Activated T-cell treated with anti-CD3 and anti-CD28 coated beads, Interleukin-2, amount 50 U/mL, for 72 hours (primary cell): ENCODE data around the gene PAEP. TPM values are rescaled to one million over a fixed set of nuclear protein-coding genes. Genes with fewer than 3 reads are reported as not detected.

ENCODE experiments used
- ATAC-seq, 2 donors: fragments of 150-1000 bp; cut with Tn5 transposase; replicated peaks in 1 of 2; 2 replicates each; pipeline ENCODE4 v1.10.0; 2021; ENCODE audit warnings: moderate library complexity in 2 of 2, mild to moderate bottlenecking in 1 of 2
- DNase-seq, 2 donors: peaks; one replicate each; pipeline ENCODE4 v3.0.0; 2021 to 2022; ENCODE audit warnings: mixed read lengths in 1 of 2
- H3K27ac Mint-ChIP-seq: one replicate; pipeline ENCODE4 v1.8.0; 2022; ENCODE audit warnings: mild to moderate bottlenecking, moderate library complexity, mixed read lengths
- H3K27me3 Mint-ChIP-seq: one replicate; pipeline ENCODE4 v1.8.0; 2022; ENCODE audit warnings: low read depth, mixed read lengths
- H3K36me3 Mint-ChIP-seq, 2 donors: one replicate each; pipeline ENCODE4 v1.8.0; 2022; ENCODE audit warnings: mixed read lengths in 2 of 2, mild to moderate bottlenecking in 1 of 2; ENCODE audit not compliant: insufficient read depth in 2 of 2
- H3K4me1 Mint-ChIP-seq: one replicate; pipeline ENCODE4 v1.8.0; 2022; ENCODE audit warnings: low read depth, mixed read lengths
- H3K4me3 Mint-ChIP-seq, 2 donors: one replicate each; pipeline ENCODE4 v1.8.0; 2022; ENCODE audit warnings: mild to moderate bottlenecking in 2 of 2, mixed read lengths in 2 of 2, moderate library complexity in 2 of 2
- H3K9me3 Mint-ChIP-seq, 2 donors: one replicate each; pipeline ENCODE4 v1.8.0; 2022; ENCODE audit warnings: mixed read lengths in 2 of 2
- total RNA-seq, 2 donors: library from RNA; stranded (reverse); gene quantifications; one replicate each; pipeline ENCODE4 v1.2.3, GENCODE V29; 2022

PAEP gene
- total RNA-seq, 2 donors from 2014 or later, result not detected

GRCh38 chr9:135565141-135565628 is 3.6 kb downstream of the PAEP start:
- Mint-ChIP-seq H3K27me3 (peaks cover 7% of the 10 kb centered on the region), H3K27ac (no peak overlapping the region), H3K4me3 (no peak overlapping the region), H3K9me3 (peaks cover 3 to 5% of the 10 kb centered on the region in 2 donors), H3K4me1 (no peaks in the 10 kb centered on the region), H3K36me3 (peaks cover 0 to 2% of the 10 kb centered on the region in 2 donors)
- no peak for ATAC-seq
- DNase-seq, result no peak

- ATAC-seq (no peak), DNase-seq (no peak)
- no peak overlapping the region for H3K4me3 Mint-ChIP-seq
- H3K27ac Mint-ChIP-seq, result no peak overlapping the region
- peaks cover 3 to 5% of the 10 kb centered on the region in 2 donors for H3K9me3 Mint-ChIP-seq
- H3K27me3 Mint-ChIP-seq, result peaks cover 7% of the 10 kb centered on the region
- H3K4me1 Mint-ChIP-seq, result no peaks in the 10 kb centered on the region
- peaks cover 0 to 2% of the 10 kb centered on the region in 2 donors for H3K36me3 Mint-ChIP-seq
These were observed 4.1 kb downstream of the PAEP start for GRCh38 chr9:135565636-135566035.

- no peak overlapping the region for H3K27ac Mint-ChIP-seq
- peaks cover 0 to 2% of the 10 kb centered on the region in 2 donors for H3K36me3 Mint-ChIP-seq
- DNase-seq (no peak), ATAC-seq (no peak)
- peaks cover 7% of the 10 kb centered on the region for H3K27me3 Mint-ChIP-seq
- no peak overlapping the region for H3K4me3 Mint-ChIP-seq
- H3K4me1 Mint-ChIP-seq, result no peaks in the 10 kb centered on the region
- H3K9me3 Mint-ChIP-seq, result peaks cover 3 to 5% of the 10 kb centered on the region in 2 donors
These were observed 5.0 kb downstream of the PAEP start for GRCh38 chr9:135566552-135566951.

- ATAC-seq, result no peak
These were observed 5.8 kb downstream of the PAEP start for GRCh38 chr9:135567311-135567710.

GRCh38 chr9:135568026-135568425 is 6.5 kb downstream of the PAEP start:
- H3K4me3 Mint-ChIP-seq, result no peak overlapping the region
- no peak for ATAC-seq
- peaks cover 0 to 2% of the 10 kb centered on the region in 2 donors for H3K36me3 Mint-ChIP-seq
- H3K4me1 Mint-ChIP-seq, result no peaks in the 10 kb centered on the region
- H3K27me3 Mint-ChIP-seq, result peaks cover 7% of the 10 kb centered on the region
- H3K27ac Mint-ChIP-seq, result no peak overlapping the region
- no peak for DNase-seq
- peaks cover 3 to 5% of the 10 kb centered on the region in 2 donors for H3K9me3 Mint-ChIP-seq

More at GRCh38 chr9:135567311-135567710, 5.8 kb downstream of the PAEP start:
- no peak for DNase-seq
- H3K9me3 Mint-ChIP-seq, result peaks cover 3 to 5% of the 10 kb centered on the region in 2 donors
- no peaks in the 10 kb centered on the region for H3K4me1 Mint-ChIP-seq
- no peak overlapping the region for H3K4me3 Mint-ChIP-seq
- H3K27ac Mint-ChIP-seq, result no peak overlapping the region
- peaks cover 7% of the 10 kb centered on the region for H3K27me3 Mint-ChIP-seq
- peaks cover 0 to 2% of the 10 kb centered on the region in 2 donors for H3K36me3 Mint-ChIP-seq

GRCh38 chr9:135570456-135570855 is 8.9 kb downstream of the PAEP start:
- DNase-seq, result no peak
- peaks cover 3 to 5% of the 10 kb centered on the region in 2 donors for H3K9me3 Mint-ChIP-seq
- no peak overlapping the region for H3K27ac Mint-ChIP-seq
- ATAC-seq, result no peak
- peaks cover 0 to 2% of the 10 kb centered on the region in 2 donors for H3K36me3 Mint-ChIP-seq
- no peaks in the 10 kb centered on the region for H3K4me1 Mint-ChIP-seq
- no peak overlapping the region for H3K4me3 Mint-ChIP-seq
- no peaks in the 10 kb centered on the region for H3K27me3 Mint-ChIP-seq

GRCh38 chr9:135572233-135572632 is 10.7 kb downstream of the PAEP start:
- no peaks in the 10 kb centered on the region for H3K27me3 Mint-ChIP-seq
- DNase-seq, result no peak
- H3K4me1 Mint-ChIP-seq, result no peaks in the 10 kb centered on the region
- no peak overlapping the region for H3K27ac Mint-ChIP-seq
- peaks cover 3 to 5% of the 10 kb centered on the region in 2 donors for H3K9me3 Mint-ChIP-seq
- H3K36me3 Mint-ChIP-seq, result peaks cover 0 to 2% of the 10 kb centered on the region in 2 donors
- no peak for ATAC-seq
- no peak overlapping the region for H3K4me3 Mint-ChIP-seq

- DNase-seq (no peak), ATAC-seq (no peak)
- no peak overlapping the region for H3K4me3 Mint-ChIP-seq
- H3K36me3 Mint-ChIP-seq, result peaks cover 0 to 2% of the 10 kb centered on the region in 2 donors
- no peaks in the 10 kb centered on the region for H3K4me1 Mint-ChIP-seq
- H3K9me3 Mint-ChIP-seq, result peaks cover 3 to 5% of the 10 kb centered on the region in 2 donors
- H3K27me3 Mint-ChIP-seq, result no peaks in the 10 kb centered on the region
- no peak overlapping the region for H3K27ac Mint-ChIP-seq
These were observed 11.6 kb downstream of the PAEP start for GRCh38 chr9:135573124-135573523.

GRCh38 chr9:135574331-135574730 is 12.8 kb downstream of the PAEP start:
- H3K36me3 Mint-ChIP-seq, result no peaks in the 10 kb centered on the region

GRCh38 chr9:135574943-135575342 is 13.4 kb downstream of the PAEP start:
- Mint-ChIP-seq H3K9me3 (no peaks in the 10 kb centered on the region), H3K4me3 (no peak overlapping the region), H3K27ac (no peak overlapping the region), H3K36me3 (no peaks in the 10 kb centered on the region), H3K4me1 (no peaks in the 10 kb centered on the region), H3K27me3 (no peaks in the 10 kb centered on the region)
- ATAC-seq, result no peak
- no peak for DNase-seq

More at GRCh38 chr9:135574331-135574730, 12.8 kb downstream of the PAEP start:
- Mint-ChIP-seq H3K9me3 (peaks cover 0 to under 1% of the 10 kb centered on the region in 2 donors), H3K27me3 (no peaks in the 10 kb centered on the region), H3K27ac (no peak overlapping the region), H3K4me3 (no peak overlapping the region), H3K4me1 (no peaks in the 10 kb centered on the region)
- ATAC-seq (no peak), DNase-seq (no peak)

GRCh38 chr9:135575995-135576631 is 14.6 kb downstream of the PAEP start:
- Mint-ChIP-seq H3K4me3 (no peak overlapping the region), H3K27me3 (no peaks in the 10 kb centered on the region), H3K27ac (no peak overlapping the region), H3K9me3 (no peaks in the 10 kb centered on the region), H3K4me1 (no peaks in the 10 kb centered on the region), H3K36me3 (no peaks in the 10 kb centered on the region)
- ATAC-seq (no peak), DNase-seq (no peak)

- Mint-ChIP-seq H3K36me3 (no peaks in the 10 kb centered on the region), H3K9me3 (no peaks in the 10 kb centered on the region), H3K27ac (no peak overlapping the region), H3K4me1 (no peaks in the 10 kb centered on the region), H3K27me3 (no peaks in the 10 kb centered on the region), H3K4me3 (no peak overlapping the region)
- DNase-seq, result no peak
- ATAC-seq, result no peak
These were observed 15.7 kb downstream of the PAEP start for GRCh38 chr9:135577256-135577655.

- DNase-seq, result no peak
- Mint-ChIP-seq H3K4me3 (no peak overlapping the region), H3K27me3 (no peaks in the 10 kb centered on the region), H3K27ac (no peak overlapping the region), H3K9me3 (no peaks in the 10 kb centered on the region), H3K4me1 (no peaks in the 10 kb centered on the region), H3K36me3 (no peaks in the 10 kb centered on the region)
- no peak for ATAC-seq
These were observed 17.8 kb downstream of the PAEP start for GRCh38 chr9:135579356-135579755.
